Measurements from ENCODE around the gene NIPBL.

- TF ChIP-seq CTCF (IDR thresholded peaks at IDR 0.05) = no peak
- no peak for TF ChIP-seq EZH2 (IDR thresholded peaks at IDR 0.05)
Measured at GRCh38 chr5:36953043-36953442, 76.5 kb downstream of the NIPBL start.
